NOMO-1 treated with DMSO at 0.1 percent for 48 hours (cell line): ENCODE measurements around the gene CNNM4.

Source experiments
- DNase-seq: peaks from one replicate; lab custom pipeline; 2025; ENCODE audit not compliant: unreplicated experiment; lab: John Stamatoyannopoulos, UW

CNNM4 gene

DNA sequence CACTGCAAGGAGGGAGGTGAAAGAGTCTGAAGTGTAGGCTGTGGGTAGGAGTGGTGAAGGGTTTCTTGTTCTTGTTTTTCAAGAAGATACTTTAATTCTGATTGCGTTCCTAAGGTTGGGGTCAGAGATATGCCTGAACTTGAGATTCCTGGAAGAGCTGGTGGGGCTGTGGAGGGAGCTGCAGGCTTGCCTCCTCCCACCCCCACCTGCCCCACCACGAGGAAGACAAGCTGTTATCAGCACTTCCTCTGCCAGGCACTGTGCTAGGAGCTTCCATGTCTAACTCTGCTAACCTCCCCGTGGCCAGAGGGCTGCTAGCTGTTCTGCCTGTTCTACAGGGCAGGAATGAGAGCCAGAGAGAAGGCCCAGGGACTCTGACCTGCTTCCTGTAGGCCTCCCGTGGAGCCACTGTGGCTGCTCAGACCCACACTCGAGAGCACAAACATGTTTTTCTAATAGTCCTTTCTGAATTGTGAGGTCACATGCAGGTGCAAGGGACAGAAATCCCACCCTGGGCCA, 69.4 kb downstream of the CNNM4 start:
- no peak for DNase-seq

GRCh38 chr2:96831679-96832078, 71.0 kb downstream of the CNNM4 start:
- DNase-seq, result no peak

DNA sequence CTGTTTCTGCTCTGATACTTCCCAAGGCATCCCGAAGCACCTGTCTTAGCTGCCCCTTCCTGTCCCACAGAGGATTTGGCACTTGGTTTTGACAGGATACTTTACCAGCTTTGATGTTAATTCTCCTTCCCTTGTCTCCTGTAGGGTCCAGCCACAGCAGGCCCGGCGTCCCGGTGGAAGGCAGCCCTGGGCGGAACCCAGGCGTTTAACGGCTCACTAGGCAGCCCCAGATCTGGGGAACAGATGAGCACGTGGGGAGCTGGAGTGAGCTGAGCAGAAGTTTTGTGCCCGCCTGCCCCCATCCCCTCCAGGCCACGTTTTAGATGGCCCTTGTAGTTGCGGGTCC, 71.7 kb downstream of the CNNM4 start:
- DNase-seq, result no peak

DNA sequence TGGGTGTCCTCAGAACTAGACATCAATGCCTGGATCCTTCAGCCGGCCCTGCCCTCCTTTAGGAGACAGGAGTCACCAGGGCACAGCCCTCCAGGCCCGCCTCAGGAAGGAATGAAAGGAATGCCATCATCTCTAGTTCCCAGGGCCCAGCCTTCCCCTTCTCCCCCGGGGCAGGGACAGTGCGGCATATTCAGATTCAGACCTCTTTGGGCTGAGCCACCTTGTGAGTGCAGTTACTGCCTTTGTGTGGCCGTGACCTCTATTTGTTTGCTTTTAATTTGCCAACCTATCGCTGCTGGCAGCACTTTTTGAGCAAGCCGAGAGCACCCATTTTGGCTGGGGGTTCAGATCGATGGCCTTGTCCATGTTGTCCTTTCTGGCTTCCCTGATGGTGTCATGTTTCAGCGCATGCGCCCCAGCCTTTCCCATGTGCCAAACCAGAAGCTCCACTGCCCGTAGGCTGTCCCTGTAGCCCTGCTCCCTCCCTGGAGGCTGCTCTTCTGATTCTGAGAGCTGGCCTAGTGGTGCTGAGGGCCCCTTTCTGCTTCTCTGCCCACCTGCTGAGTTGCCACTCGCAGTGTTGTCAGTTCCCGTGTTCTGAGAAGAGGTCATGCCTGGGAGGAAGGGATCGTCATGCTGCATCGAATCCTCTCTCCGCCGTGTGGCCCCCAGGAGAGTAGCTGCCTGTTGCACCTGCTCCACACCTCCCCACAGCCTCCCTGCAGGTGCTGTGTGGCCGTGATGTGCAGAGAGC, 72.2 kb downstream of the CNNM4 start:
- no peak for DNase-seq

DNA sequence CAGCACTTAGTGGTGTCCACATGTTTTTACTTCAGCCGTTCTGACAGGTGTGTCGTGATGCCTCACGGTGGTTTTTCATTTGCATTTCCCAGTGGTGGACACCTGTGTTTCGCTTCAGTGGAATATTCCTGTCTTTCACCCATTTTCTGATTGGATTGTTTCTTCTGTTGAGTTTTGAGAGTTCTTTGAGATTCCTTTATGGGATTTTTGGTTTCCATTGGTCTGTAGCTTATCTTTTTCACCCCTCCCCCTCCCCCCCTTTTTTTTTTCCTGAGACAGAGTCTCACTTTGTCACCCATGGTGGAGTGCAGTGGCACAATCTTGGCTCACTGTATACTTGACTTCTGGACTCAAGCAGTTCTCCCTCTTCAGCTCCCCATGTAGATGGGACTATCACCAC, 75.1 kb downstream of the CNNM4 start:
- DNase-seq, result no peak

DNA sequence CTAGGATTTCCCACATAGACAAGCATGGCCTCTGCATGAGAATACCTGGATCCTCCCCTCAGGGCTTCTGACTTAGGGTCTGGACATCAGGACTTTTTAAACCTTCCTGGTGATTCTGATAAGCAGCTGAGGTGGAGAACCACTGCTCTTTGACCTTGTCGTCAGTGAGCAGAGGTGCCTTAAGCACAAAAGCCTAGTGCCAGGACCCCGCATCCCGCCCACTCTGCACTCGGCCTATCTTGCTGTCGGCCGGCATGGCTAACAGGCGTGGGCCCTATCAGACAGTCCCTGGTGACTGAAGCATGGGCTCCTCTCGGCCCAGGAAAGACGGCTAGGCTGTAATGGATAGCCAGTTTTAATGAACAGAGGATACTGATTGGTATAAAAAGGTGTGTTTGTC, 76.9 kb downstream of the CNNM4 start:
- DNase-seq, result no peak

- no peak for DNase-seq
These were observed 77.9 kb downstream of the CNNM4 start for GRCh38 chr2:96838345-96839292.

DNA sequence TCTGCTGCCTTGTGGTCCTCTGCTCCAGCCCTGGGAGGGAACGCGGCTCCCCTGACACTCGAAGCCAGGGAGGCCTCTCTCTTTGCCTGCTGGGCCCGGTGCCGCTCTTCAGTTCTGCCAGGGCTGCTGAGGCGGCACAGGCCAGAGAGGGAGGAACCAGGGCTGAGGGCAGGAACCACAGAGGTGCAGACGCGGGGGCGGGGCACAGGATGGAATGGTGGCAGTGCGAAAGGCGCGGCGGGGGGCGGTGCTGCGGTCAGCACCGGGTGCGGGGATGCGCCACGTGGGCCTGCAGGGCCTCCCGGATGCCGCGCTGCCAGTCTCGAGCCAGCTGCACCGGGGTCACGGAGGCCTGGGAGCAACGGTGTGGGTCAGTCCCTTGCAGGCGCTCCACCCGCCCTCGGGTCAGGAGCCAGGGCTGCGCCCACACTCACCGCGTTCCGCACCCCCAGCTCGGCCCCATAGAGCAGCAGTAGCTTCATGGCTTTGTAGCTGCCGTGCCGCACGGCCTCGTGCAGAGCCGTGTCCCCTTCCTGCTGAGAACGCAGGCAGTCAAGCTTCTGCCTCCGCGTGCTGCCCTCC, 78.7 kb downstream of the CNNM4 start:
- DNase-seq, result peak; percentile 74

GRCh38 chr2:96839875-96840850, 79.5 kb downstream of the CNNM4 start:
- no peak for DNase-seq

- no peak for DNase-seq
These were observed 81.2 kb downstream of the CNNM4 start for GRCh38 chr2:96841701-96842495.

GRCh38 chr2:96842600-96842999, 81.9 kb downstream of the CNNM4 start:
- DNase-seq, result no peak

DNA sequence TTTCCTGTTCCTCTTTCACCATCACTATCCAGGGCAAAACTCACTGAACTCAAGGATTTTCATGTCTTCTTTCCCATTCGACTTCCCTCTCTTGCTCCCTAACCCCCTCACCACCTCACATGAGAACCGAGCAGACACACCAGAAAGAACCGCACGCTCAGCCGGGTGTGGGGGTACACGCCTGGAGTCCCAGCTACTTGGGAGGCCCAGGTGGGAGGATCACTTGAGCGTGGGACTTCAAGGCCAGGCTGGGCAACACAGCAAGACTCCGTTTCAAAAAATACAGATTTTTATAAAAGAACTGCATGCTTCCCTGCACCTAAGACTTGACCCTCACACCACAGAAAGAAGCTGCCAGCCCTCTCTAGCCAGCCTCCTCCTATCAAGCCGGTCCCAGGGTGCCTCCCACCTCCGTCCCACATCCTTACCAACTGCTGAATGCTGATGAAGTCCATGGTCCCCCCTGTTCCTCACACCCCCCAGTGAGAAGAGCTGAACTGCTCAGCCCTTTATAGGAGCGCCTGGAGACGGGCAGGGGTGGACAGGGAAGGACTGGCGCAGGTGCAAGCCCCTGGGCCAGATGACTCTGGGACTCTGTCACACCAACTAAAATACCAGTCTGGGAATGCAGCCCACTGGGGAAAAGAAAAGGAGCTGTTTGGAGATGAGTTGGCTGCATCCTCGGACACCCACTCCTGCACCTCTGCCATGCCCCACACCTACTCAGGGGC, 83.0 kb downstream of the CNNM4 start, which contains the start of gene ANKRD23:
Gene ANKRD23, minus strand, starts transcription at position 484 of the 731 bp plus-strand sequence. Its CDS starts 29 bp downstream, at position 455.
- no peak for DNase-seq

GRCh38 chr2:96844405-96844808, 83.7 kb downstream of the CNNM4 start:
- DNase-seq, result no peak

DNA sequence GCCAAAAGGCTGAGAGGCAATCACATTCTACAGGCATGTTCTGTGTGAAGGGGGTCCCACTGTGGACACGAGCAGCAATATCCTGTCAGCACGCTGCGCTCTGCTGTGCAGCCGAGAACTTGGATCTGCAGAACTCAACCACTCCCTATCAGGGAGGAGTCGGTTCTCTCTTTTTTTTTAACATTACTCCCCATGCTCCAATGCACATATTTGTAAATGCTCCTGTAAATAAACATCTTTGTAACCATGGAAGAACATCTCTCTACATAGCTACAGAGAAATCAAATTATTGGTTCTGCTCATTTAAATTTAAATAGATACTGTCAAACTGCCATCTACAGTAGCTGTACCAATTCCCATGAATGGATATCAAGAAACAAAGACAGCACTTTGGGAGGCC, 86.1 kb downstream of the CNNM4 start:
- no peak for DNase-seq

DNA sequence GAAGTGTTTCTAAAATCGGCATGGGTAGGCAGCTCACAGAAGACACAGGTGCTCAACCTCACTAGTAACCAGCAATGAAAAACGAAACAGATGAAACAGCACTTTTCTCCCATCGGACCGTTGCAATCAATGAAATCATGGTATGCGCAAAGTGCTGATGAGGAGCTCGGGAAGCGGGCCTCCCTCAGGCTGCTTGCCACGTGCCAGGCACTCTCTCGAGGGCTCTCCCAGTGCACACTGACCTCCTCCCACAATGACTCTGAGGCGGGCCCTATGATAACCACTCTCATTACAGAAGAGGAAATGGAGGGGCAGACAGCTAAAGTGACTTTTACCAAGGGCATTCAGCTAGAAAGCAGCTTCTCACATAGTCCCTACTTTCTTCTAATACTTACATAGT, 86.9 kb downstream of the CNNM4 start:
- DNase-seq, result no peak

DNA sequence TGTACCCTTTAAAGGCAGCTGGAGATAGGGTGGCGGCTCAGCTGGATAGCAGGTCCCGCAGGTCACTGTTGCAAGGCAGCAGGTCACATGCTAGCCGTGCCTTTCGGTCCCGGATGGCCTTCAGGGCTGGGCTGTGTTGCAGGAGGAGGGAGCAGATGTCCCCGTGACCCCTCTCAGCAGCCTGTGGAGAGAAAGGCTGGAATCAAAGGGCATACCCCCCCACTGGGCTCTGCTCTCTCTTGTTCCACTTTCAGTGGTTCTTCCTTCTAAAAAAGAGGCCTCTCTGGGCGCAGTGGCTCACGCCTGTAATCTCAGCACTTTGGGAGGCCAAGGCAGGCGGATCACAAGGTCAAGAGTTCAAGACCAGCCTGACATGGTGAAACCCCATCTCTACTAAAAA, 87.6 kb downstream of the CNNM4 start:
- DNase-seq, result no peak

DNA sequence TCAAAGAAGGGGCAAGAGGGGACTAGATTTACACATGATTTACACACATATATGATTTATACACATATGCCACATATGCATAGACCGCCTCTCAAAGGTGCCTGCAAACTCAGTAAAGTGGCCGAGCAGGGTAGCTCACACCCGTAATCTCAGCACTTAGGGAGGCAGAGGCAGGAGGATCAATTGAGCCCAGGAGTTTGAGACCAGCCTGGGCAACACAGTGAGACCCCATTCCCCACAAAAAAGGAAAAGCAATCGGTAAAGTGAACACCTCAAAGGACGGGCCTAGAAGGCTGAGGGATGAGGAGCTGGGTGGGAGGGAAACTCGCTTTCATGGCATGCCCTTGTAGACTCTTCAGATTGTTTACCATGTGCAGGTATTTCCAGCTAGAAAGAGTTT, 92.0 kb downstream of the CNNM4 start:
- no peak for DNase-seq

DNA sequence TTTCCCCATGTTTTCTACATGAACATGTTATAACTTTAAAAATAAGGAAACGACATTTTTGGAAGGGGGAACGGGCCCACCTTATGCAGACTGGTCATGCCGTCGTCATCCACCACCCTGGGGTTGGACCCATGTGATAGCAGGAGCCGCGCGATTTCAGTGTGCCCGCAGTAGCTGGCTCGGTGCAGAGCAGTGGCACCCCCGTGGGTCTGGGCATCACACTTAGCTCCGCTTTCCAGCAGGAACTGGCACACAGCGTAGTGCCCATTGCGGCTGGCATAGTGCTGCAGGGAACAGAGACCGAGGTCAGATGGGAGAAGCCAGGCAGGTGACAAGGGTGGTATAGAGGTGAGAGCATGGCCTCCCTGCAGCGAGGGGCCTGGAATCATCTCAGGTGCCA, 92.6 kb downstream of the CNNM4 start:
- DNase-seq, result no peak
